Liver (tissue), 3 donors: Measurements from ENCODE around the gene PGLYRP3.

Experiments
- CTCF ChIP-seq: fragments of 150-350 bp; IDR thresholded peaks from 2 replicates; pipeline ENCODE4 v1.5.1; 2017; ENCODE audit warnings: improper control_type of control experiment, low read depth, low read length; ENCODE audit not compliant: missing input control
- EGR1 ChIP-seq, 2 donors: IDR thresholded peaks; 2 replicates each; pipeline ENCODE4 v1.6.1; 2016 to 2018; ENCODE audit warnings: antibody characterized with exemption in 2 of 2, low read depth in 2 of 2
- GABPA ChIP-seq, 2 donors: IDR thresholded peaks in 1 of 2; conservative IDR thresholded peaks in 1 of 2; 2 replicates each; pipeline ENCODE4 v1.6.1; 2016; ENCODE audit warnings: antibody characterized with exemption in 2 of 2, mild to moderate bottlenecking in 1 of 2, moderate library complexity in 1 of 2
- JUND ChIP-seq, 2 donors: IDR thresholded peaks; 2 replicates each; pipeline ENCODE4 v1.6.1; 2016; ENCODE audit warnings: antibody characterized with exemption in 2 of 2
- MAX ChIP-seq: IDR thresholded peaks from 2 replicates; pipeline ENCODE4 v1.6.1; 2016; ENCODE audit warnings: antibody characterized with exemption
- RAD21 ChIP-seq, 2 donors: IDR thresholded peaks; 2 replicates each; pipeline ENCODE4 v1.6.1; 2016; ENCODE audit warnings: antibody characterized with exemption in 2 of 2, mild to moderate bottlenecking in 2 of 2
- YY1 ChIP-seq: IDR thresholded peaks from 2 replicates; pipeline ENCODE4 v1.6.1; 2016; ENCODE audit warnings: antibody characterized with exemption, mild to moderate bottlenecking
- TF ChIP-seq, protein P1 (sequence below): IDR thresholded peaks from 2 replicates; pipeline ENCODE4 v1.6.1; 2016; ENCODE audit warnings: antibody characterized with exemption
- donor health status: healthy.
- donor health status: healthy.

DNA sequence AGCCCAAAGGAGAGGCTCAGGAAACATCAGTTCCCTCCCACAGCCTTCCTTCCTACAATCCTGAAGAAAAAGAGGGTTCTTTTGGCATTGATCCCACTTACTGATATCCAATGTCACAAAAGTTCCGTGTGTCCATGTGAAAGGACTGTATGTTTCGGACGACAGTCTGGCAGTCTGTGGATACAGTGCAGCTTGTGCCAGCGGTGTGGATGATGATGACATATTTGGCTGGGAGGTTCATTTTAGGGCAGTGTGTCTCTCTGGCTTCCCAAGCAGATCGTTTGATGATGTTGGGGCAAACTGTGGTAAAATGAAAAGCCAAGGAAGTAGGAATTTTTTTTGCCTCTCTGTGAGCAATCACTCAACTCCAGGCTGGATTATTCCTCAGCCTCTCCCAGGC, 10.4 kb downstream of the PGLYRP3 start:
- no peak for TF ChIP-seq CTCF
- no peak for TF ChIP-seq EGR1 (IDR thresholded peaks at IDR 0.05; ENCODE audit: low read depth in 2 of 2)
- TF ChIP-seq GABPA (IDR thresholded peaks at IDR 0.05 in 1 of 2, conservative IDR thresholded peaks at IDR 0.05 in 1 of 2): no peak
- no peak for TF ChIP-seq RAD21 (IDR thresholded peaks at IDR 0.05)
- no peak for TF ChIP-seq MAX
- no peak for TF ChIP-seq YY1
- TF ChIP-seq, protein P1, sequence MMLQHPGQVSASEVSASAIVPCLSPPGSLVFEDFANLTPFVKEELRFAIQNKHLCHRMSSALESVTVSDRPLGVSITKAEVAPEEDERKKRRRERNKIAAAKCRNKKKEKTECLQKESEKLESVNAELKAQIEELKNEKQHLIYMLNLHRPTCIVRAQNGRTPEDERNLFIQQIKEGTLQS: no peak
- TF ChIP-seq JUND (IDR thresholded peaks at IDR 0.05): no peak
